Spleen (tissue), 11 donors: Measurements from ENCODE around the gene PNMA1. TPM values are rescaled to one million over a fixed set of nuclear protein-coding genes. Genes with fewer than 3 reads are reported as not detected.

Experiments used
- DNase-seq: peaks from one replicate; pipeline ENCODE4 v3.0.0-alpha.2; 2020
- H3K27ac ChIP-seq, 8 donors: fragments of 200-600 bp; sonication (generic) in 7 of 8; 1 replicate in 4 of 8; 2 replicates in 4 of 8; pipeline versions ENCODE4 v1.5.0 to v1.8.0; 2016 to 2021; ENCODE audit warnings: inconsistent platforms in 4 of 8, mild to moderate bottlenecking in 4 of 8, moderate library complexity in 1 of 8
- H3K27me3 ChIP-seq, 7 donors: fragments of 200-600 bp; sonication (generic) in 6 of 7; replicated peaks in 1 of 7; 1 replicate in 4 of 7; 2 replicates in 3 of 7; pipeline versions ENCODE4 v1.5.0 to v1.8.0; 2016 to 2021; ENCODE audit warnings: inconsistent platforms in 3 of 7, mild to moderate bottlenecking in 1 of 7
- H3K36me3 ChIP-seq, 6 donors: fragments of 200-600 bp; sonication (generic) in 5 of 6; 1 replicate in 4 of 6; 2 replicates in 2 of 6; pipeline versions ENCODE4 v1.5.0 to v1.8.0; 2016 to 2021; ENCODE audit warnings: inconsistent platforms in 2 of 6
- H3K4me1 ChIP-seq, 6 donors: fragments of 200-600 bp; sonication (generic) in 5 of 6; 1 replicate in 3 of 6; 2 replicates in 3 of 6; pipeline versions ENCODE4 v1.5.0 to v1.8.0; 2016 to 2021; ENCODE audit warnings: inconsistent platforms in 3 of 6
- H3K4me3 ChIP-seq, 8 donors: fragments of 200-600 bp; sonication (generic) in 7 of 8; 1 replicate in 4 of 8; 2 replicates in 4 of 8; pipeline versions ENCODE4 v1.5.0 to v1.8.0; 2016 to 2021; ENCODE audit warnings: inconsistent platforms in 4 of 8, mild to moderate bottlenecking in 4 of 8, moderate library complexity in 2 of 8
- H3K9me3 ChIP-seq, 8 donors: fragments of 200-600 bp; sonication (generic) in 7 of 8; 1 replicate in 4 of 8; 2 replicates in 4 of 8; pipeline versions ENCODE4 v1.5.0 to v1.8.0; 2016 to 2021; ENCODE audit warnings: inconsistent platforms in 4 of 8
- CTCF ChIP-seq, 11 experiments: fragments of 200-600 bp in 7 of 11; fragments of 450-650 bp in 4 of 11; sonication (generic) in 4 of 11; IDR thresholded peaks in 8 of 11; conservative IDR thresholded peaks in 3 of 11; 1 replicate in 7 of 11; 2 replicates in 4 of 11; pipeline versions ENCODE4 v1.4.0 to v1.8.0; 2016 to 2021; ENCODE audit warnings: antibody characterized with exemption in 11 of 11, inconsistent platforms in 4 of 11, mild to moderate bottlenecking in 1 of 11
- POLR2A ChIP-seq, 3 donors: fragments of 450-650 bp; IDR thresholded peaks; one replicate each; pipeline ENCODE4 v1.5.1; 2017; ENCODE audit warnings: antibody characterized with exemption in 3 of 3, mild to moderate bottlenecking in 1 of 3
- POLR2AphosphoS5 ChIP-seq, 3 donors: sonication (generic); formaldehyde crosslinking; IDR thresholded peaks; one replicate each; pipeline ENCODE4 v1.5.1; 2017; ENCODE audit warnings: antibody characterized with exemption in 3 of 3
- WGBS, 5 donors: extraction: QIAGEN DNeasy Blood & Tissue Kit in 3 of 5; methylation state at CpG; one replicate each; pipeline versions ENCODE4 v1.1.5 to v1.1.7; 2013 to 2018; 5-methylcytosine and 5-hydroxymethylcytosine counted together
- intact Hi-C: fragments of 100-400 bp; cut with DNase I; formaldehyde crosslinking; loops from one replicate; pipeline ENCODE4 v1.15.0; 2023; ENCODE audit warnings: low total_unique reads
- microRNA-seq, 3 donors: library from miRNA; unstranded; fragments of <30 nt; microRNA quantifications; one replicate each; pipeline versions ENCODE4 to v1.1.0, GENCODE V29; 2019 to 2020
- polyA plus RNA-seq, 3 donors: library from polyadenylated mRNA; stranded (reverse); fragments of 200-250 nt; gene quantifications; one replicate each; pipeline ENCODE4 v1.2.1, GENCODE V29; 2013
- small RNA-seq, 4 donors: library from RNA; depleted of rRNA; stranded (forward); fragments of <200 nt; gene quantifications; one replicate each; pipeline ENCODE3, GENCODE V24; 2016
- total RNA-seq, 7 donors: library from RNA; depleted of rRNA in 3 of 7; stranded (reverse); fragments of >200 nt in 3 of 7; fragmentation: NEBNext Ultra II Directional in 4 of 7; extraction: Animal tissue kit (Norgen Biotek cat#: 25700) in 4 of 7; gene quantifications; one replicate each; pipeline versions ENCODE4 v1.1.0 to v1.2.1, GENCODE V29; 2016 to 2021
- donor health status: healthy with polysubstance abuse.
- donor health status: DM: no; HTN: no; CAD: no; lungs with moderate emphysema.
- donor health status: DM: no; HTN: no; CAD: no.
- donor health status: Bipolar disorder and iron deficiency.
- donor health status: healthy.
- donor health status: DM: no; HTN: no; CAD: no.
- donor health status: DM: yes; HTN: yes; CAD: no.

The PNMA1 gene
- total and polyA plus RNA-seq, 10 donors: 13.1 to 31.8 (median 22.2) TPM

GRCh38 chr14:73663548-73664212 lies 50.5 kb downstream of the PNMA1 start:
- H3K9me3 ChIP-seq: no peaks in the 10 kb centered on the region
- no peaks in the 10 kb centered on the region for H3K4me1 ChIP-seq
- TF ChIP-seq POLR2A (IDR thresholded peaks at IDR 0.05): no peak
- H3K36me3 ChIP-seq: peaks cover 0 to 33% (median 0%) of the 10 kb centered on the region in 6 donors
- no peak overlapping the region for H3K27ac ChIP-seq
- intact Hi-C loops: no loop called here
- no peaks in the 10 kb centered on the region for H3K27me3 ChIP-seq
- no peak overlapping the region for H3K4me3 ChIP-seq
- no peak for DNase-seq

- Histone ChIP-seq H3K27me3 (no peaks in the 10 kb centered on the region), H3K4me1 (no peaks in the 10 kb centered on the region), H3K9me3 (no peaks in the 10 kb centered on the region), H3K4me3 (no peak overlapping the region), H3K36me3 (peaks cover 0 to 31% (median 0%) of the 10 kb centered on the region in 6 donors), H3K27ac (no peak overlapping the region)
- intact Hi-C loops: no loop called here
- DNase-seq: no peak
- 70 to 97% (median 78%) methylated on average over 1 of the region's 1 CpG for WGBS, 5 donors
- TF ChIP-seq CTCF (IDR thresholded peaks at IDR 0.05 in 8 of 11, conservative IDR thresholded peaks at IDR 0.05 in 3 of 11) (no peak), POLR2A (IDR thresholded peaks at IDR 0.05) (no peak), POLR2AphosphoS5 (IDR thresholded peaks at IDR 0.05) (no peak)
Observed at GRCh38 chr14:73662487-73662943, 51.7 kb downstream of the PNMA1 start.

GRCh38 chr14:73661872-73662271 lies 52.3 kb downstream of the PNMA1 start:
- intact Hi-C loops: no loop called here
- H3K4me3 ChIP-seq: no peak overlapping the region
- H3K4me1 ChIP-seq: no peaks in the 10 kb centered on the region
- WGBS, 5 donors: 83 to 98% (median 92%) methylated on average over 2 of the region's 2 CpGs
- H3K27ac ChIP-seq: no peak overlapping the region
- H3K27me3 ChIP-seq: no peaks in the 10 kb centered on the region
- H3K36me3 ChIP-seq: peaks cover 0 to 29% (median 0%) of the 10 kb centered on the region in 6 donors
- no peak for TF ChIP-seq CTCF (IDR thresholded peaks at IDR 0.05 in 8 of 11, conservative IDR thresholded peaks at IDR 0.05 in 3 of 11)
- no peak for TF ChIP-seq POLR2AphosphoS5 (IDR thresholded peaks at IDR 0.05)
- no peak for TF ChIP-seq POLR2A (IDR thresholded peaks at IDR 0.05)
- H3K9me3 ChIP-seq: no peaks in the 10 kb centered on the region
- DNase-seq: no peak

Small RNA genes within 50 kb of the gene (microRNA-seq; reads per million reads assigned to microRNA genes)
- 0 reads per million in 3 donors for gene MIR4505

Small RNA genes within 50 kb of the gene (small RNA-seq; reads per million reads assigned to genes)
- gene MIR4505: 0 to 0.40 (median 0.24) reads per million in 4 donors

Other genes starting within 250 kb of the PNMA1 start
- 10 to 100 TPM; 11.6 to 19.2 (median 13.8) TPM for gene RIOX1, start 223.5 kb downstream of the PNMA1 start, total RNA-seq
- gene RIOX1, start 223.5 kb downstream of the PNMA1 start, polyA plus RNA-seq: 10 to 100 TPM in 1 of 3 donors, 1 to 10 TPM in 2; 6.4 to 10.0 (median 7.3) TPM
- gene ACOT1, start 177.2 kb downstream of the PNMA1 start, total RNA-seq: 1 to 10 TPM in 4 of 7 donors, under 1 TPM in 3; 0.63 to 3.7 (median 2.1) TPM
- 1 to 10 TPM; 1.6 to 3.5 (median 3.3) TPM for gene ACOT1, start 177.2 kb downstream of the PNMA1 start, polyA plus RNA-seq
- gene HEATR4, start 155.4 kb downstream of the PNMA1 start, total RNA-seq: under 1 TPM in 2 of 7 donors, not detected in 5; 0.10 to 0.32 TPM
- gene HEATR4, start 155.4 kb downstream of the PNMA1 start, polyA plus RNA-seq: under 1 TPM in 2 of 3 donors, not detected in 1; 0.06 TPM
- gene ACOT2, start 145.2 kb downstream of the PNMA1 start, total RNA-seq: 10 to 100 TPM in 5 of 7 donors, 1 to 10 TPM in 2; 7.3 to 27.6 (median 16.2) TPM
- gene ACOT2, start 145.2 kb downstream of the PNMA1 start, polyA plus RNA-seq: 10 to 100 TPM; 10.0 to 21.8 (median 14.0) TPM
- gene ACOT4, start 122.5 kb downstream of the PNMA1 start, total RNA-seq: 1 to 10 TPM in 5 of 7 donors, under 1 TPM in 2; 0.63 to 2.8 (median 1.4) TPM
- 1 to 10 TPM in 2 of 3 donors, under 1 TPM in 1; 0.52 to 1.3 (median 1.3) TPM for gene ACOT4, start 122.5 kb downstream of the PNMA1 start, polyA plus RNA-seq
- gene ACOT6, start 101.9 kb downstream of the PNMA1 start, total RNA-seq: not detected
- not detected for gene ACOT6, start 101.9 kb downstream of the PNMA1 start, polyA plus RNA-seq
- gene DNAL1, start 69.4 kb downstream of the PNMA1 start, total RNA-seq: 10 to 100 TPM in 3 of 7 donors, 1 to 10 TPM in 4; 5.3 to 15.4 (median 9.6) TPM
- gene DNAL1, start 69.4 kb downstream of the PNMA1 start, polyA plus RNA-seq: 1 to 10 TPM; 2.2 to 3.4 (median 2.7) TPM
- gene PTGR2, start 137.4 kb upstream of the PNMA1 start, total RNA-seq: 1 to 10 TPM; 3.4 to 8.6 (median 6.3) TPM
- 1 to 10 TPM; 2.2 to 3.6 (median 3.3) TPM for gene PTGR2, start 137.4 kb upstream of the PNMA1 start, polyA plus RNA-seq
- gene ZNF410, start 172.5 kb upstream of the PNMA1 start, total RNA-seq: 10 to 100 TPM; 41.2 to 52.7 (median 48.5) TPM
- gene ZNF410, start 172.5 kb upstream of the PNMA1 start, polyA plus RNA-seq: 10 to 100 TPM; 28.0 to 36.8 (median 28.8) TPM
- 1 to 10 TPM; 2.8 to 4.6 (median 3.4) TPM for gene FAM161B, start 235.7 kb upstream of the PNMA1 start, total RNA-seq
- 1 to 10 TPM; 1.8 TPM for gene FAM161B, start 235.7 kb upstream of the PNMA1 start, polyA plus RNA-seq
- 10 to 100 TPM; 19.8 to 35.4 (median 26.7) TPM for gene COQ6, start 235.9 kb upstream of the PNMA1 start, total RNA-seq
- 10 to 100 TPM; 15.1 to 19.6 (median 18.3) TPM for gene COQ6, start 235.9 kb upstream of the PNMA1 start, polyA plus RNA-seq